NB4 (cell line): ENCODE data around the gene MAGI2.

Experiments used
- CTCF ChIP-seq: IDR thresholded peaks from one replicate; pipeline ENCODE4 v1.5.1; 2012; ENCODE audit warnings: low read depth, low read length
- POLR2A ChIP-seq: IDR thresholded peaks from 2 replicates; pipeline ENCODE4 v1.6.1; 2011; ENCODE audit warnings: mild to moderate bottlenecking; ENCODE audit not compliant: insufficient read length; ENCODE audit errors: extremely low read depth

- no peak for TF ChIP-seq CTCF
- TF ChIP-seq POLR2A: no peak
Observed at GRCh38 chr7:78125884-78126283, 1327.6 kb downstream of the MAGI2 start.
